ENCODE results near the gene FASN.
"Not testable (repeated sequence)": the region's sequence is repeated elsewhere in the genome, so short reads cannot be mapped to it uniquely, and the experiment has no call there.

FASN gene

DNA sequence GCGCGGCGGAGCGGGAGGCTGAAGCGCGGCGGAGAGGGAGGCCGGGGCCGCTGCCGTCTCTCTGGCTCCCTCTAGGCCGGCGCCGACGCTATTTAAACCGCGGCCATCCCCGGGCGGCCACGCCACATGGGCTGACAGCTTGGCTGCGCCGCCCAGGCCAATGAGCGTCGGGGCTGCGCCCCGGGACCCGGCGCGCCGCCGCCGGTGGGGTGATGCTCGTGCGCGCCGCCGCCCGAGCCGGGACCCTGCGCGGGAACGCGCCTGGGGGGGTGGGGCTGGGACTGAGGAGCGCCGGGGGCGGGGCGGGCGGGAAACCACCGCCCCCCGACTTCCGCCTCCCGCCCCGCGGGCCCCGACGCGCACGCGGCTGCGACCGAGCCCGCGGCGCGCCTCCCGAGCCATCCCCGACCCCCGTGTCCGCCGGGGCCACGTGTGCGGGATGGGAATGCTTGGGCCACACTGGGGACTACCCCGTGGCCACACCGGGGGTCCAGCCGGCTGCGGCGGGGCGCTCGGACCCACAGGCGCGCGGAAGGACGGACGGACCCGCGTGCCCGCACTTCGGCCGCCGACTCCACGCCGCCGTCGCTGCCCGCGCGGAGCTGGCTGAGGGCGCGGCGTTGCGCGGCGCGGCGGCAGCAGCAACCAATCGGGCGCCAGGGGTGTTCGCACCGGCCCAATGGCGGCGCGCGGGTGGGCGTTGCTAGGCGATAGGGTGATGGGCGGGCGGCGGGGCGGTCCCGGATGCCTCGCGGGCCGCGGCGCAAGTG is at the start of gene FASN:
Gene FASN (minus strand): TSS at position 68 of the 770 bp plus-strand sequence. CDS start 1,791 bp downstream, outside the sequence.
- peak; percentile 97 for DNase-seq

DNA sequence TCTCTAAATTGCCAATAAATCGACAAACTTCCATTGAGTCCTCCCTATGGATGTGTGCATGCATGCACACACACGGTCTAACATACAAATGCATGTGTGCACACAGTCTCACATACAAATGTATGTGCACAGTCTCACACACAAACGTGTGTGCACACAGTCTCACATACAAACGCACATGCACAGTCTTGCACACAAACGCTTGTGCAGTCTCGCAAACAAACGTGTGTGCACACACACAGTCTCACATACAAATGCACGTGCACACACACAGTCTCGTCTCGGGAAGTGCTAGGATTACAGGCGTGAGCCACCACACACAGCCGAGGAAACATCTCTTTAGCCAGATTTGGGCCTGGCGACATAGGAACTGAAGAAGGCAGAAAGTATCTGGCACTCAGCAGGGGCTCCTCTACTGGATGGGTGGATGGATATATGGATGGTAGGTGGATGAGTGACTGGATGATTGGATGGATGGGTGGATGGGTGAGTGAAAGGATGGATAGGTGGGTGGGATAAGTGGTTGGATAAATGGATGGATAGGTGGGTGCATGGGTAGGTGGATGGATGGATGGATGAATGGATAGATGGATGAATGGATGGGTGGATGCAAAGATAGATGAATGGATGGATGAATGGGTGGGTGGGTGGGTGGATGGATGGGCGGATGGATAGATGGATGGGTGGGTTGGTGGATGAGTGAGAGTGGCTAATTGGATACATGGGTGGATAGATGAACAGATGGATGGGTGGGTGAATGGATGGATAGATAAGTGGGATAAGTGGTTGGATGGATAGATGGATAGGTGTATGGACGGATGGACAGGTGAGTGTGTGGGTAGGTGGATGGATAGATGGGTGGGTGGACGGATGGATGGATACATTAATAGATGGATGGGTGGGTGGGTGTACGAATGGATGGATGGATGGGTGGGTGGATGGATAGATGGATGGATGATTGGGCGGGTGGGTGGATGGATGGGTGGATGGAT is 48.9 kb upstream of the FASN start:
- DNase-seq = no peak

DNA sequence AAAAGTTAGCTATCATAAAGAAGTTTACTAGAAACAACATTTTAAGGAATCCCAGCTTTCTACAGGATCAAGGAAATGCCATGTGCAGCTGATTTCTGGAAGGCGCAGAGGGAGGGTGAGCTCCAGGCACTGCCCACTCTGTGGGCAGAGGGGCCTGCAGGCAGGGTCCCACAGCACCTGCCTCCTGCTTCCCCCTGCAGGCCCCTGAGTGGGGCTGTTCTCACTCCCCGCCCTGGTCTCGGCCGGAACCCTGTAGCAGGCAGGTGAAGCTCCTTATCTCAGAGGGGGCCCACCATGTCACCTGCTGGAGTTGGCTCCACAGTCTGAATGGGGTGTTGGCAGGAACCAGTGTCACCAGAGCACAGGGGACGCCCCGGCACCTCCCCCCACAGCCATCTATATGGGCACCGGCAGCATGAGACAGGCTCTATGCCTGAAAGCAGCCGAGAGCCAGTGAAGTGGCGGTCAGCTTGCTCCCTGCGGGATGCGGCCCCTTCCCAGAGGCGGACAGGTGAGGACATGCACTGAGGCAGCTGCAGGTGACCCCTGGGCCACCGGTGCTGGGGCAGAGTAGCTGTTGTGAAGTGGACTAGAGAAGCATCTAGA is 47.6 kb upstream of the FASN start:
- DNase-seq = no peak

DNA sequence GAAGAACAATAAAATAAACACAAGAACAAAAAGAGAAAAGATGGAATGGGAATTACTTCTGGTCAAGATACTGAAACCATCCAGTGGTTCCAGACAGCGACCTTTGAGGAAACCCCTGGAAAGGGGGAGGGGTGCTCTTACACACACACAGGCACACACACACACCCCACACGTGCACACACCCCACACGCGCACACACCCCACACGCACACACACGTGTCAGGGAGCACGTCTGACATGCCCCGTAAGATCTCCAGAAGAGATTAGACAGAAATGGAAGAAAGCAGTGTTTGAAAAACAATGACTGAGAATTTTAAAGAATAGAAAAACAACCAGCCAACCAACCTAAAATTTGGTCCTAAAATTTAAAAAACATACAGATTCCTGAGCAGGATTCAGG is 45.3 kb upstream of the FASN start:
- no peak for DNase-seq

DNA sequence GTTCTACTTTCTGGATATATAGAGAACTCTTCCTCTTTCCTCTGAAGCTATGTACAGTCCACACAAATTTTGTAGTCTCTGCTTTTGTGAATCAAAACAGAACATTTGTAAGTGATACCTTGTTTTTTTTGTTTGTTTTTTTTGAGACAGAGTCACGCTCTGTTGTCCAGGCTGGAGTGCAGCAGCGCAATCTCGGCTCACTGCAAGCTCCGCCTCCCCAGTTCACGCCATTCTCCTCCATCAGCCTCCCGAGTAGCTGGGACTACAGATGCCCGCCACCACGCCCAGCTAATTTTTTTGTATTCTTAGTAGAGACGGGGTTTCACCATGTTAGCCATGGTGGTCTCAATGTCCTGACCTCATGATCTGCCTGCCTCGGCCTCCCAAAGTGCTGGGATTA is 41.9 kb upstream of the FASN start:
- DNase-seq = not testable (repeated sequence)

DNA sequence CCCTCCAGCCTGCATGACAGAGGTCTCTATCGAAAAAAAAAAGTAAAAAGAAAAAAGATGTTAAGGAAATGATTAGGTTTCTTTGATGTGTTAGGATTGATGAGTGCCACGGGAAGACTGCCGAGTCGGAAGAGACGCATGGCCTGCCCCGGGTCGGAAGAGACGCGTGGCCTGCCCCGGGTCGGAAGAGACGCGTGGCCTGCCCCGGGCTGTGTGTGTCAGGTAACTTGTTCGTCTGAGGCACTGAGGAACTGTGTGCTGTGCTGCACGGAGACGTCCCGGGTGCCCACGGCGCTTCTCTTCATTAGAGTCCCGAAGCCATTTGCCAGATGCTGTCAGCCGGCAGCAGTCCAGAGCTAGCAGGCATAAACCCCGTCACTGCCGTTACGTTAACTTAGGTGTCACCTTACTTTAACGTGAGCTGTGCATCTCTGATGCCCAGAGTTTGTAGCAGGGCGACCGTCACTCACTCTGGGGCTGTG is 40.5 kb upstream of the FASN start:
- DNase-seq = no peak

DNA sequence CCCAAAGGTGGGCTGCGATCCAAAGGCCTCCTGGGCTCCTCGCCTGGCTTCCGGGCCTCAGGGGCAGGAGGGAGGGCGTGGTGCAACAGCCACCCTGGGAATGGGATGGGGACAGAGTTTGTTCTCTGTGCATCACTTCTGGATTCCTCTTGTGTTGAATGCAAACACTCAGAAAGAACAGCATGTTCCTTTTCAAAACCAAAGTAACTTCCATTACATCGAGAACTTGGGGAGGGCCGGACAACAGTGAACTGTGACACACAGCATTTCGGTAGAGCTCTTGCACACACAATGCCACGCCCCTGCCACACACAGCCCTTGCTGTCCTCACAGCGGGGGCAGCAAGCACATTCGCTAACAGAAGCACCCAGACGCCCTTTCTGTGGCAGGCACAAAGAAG is 36.1 kb upstream of the FASN start:
- no peak for DNase-seq

DNA sequence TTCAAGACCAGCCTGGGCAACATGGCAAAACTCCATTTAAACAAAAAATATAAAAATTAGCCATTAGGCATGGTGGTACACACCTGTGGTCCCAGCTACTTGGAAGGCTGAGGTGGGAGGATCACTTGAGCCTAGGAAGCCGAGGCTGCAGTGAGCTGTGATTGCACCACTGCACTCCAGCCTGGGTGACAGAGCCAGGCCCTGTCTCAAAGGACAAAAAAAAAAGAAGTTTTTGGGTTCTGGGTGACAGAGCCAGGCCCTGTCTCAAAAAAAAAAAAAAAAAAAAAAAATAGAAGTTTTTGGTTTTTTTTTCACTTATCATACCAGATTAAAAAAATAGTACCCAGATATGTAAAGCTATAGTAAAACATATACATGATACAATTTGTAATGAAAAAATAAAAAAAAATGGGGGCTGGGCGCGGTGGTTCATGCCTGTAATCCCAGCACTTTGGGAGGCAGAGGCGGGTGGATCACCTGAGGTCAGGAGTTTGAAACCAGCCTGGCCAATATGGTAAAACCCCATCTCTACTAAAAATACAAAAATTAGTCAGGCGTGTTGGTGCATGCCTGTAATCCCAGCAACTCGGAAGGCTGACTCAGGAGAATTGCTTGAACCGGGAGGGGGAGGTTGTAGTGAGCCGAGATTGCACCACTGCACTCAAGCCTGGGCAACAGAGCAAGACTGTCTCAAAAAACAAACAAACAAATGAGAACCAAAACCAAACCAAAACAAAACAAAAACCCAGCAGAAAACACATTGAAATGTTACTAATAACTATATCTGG is 35.3 kb upstream of the FASN start:
- not testable (repeated sequence) for DNase-seq

DNA sequence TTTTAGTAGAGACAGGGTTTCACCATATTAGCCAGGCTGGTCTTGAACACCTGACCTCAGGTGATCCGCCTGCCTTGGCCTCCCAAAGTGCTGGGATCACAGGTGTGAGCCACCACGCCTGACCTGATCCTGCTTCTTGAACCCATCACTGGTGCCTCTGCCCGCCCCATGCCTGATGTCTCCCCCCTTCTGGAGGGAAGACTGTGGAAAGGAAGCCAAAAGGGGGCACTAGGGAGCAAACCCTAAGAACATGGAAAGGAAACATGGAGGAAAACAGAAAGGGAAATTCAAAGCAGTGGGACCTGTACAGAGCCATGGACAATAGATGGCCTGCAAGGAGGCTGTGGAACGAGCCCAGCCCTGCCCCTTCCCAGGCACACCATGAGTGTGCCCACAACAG is 31.1 kb upstream of the FASN start:
- DNase-seq = no peak

DNA sequence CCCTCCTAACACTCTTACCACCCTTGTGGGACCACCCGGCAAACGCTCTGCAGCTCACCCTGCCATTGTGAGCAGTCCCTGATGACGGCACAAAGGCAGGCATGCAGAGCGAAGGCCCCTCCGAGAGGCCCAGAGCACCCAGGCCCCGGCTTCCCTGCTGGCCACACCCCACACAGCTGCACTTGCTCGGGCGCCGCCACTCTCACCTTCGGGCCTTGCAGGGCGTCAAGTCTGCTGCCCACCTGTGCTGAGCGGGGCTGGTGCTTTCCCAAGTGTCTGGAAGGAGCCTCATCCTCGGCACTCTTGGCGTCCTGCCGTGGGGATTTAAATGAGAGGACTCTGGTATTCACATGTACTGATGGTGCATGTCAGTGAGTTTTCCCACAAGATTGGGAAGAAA is 30.3 kb upstream of the FASN start:
- DNase-seq = no peak

DNA sequence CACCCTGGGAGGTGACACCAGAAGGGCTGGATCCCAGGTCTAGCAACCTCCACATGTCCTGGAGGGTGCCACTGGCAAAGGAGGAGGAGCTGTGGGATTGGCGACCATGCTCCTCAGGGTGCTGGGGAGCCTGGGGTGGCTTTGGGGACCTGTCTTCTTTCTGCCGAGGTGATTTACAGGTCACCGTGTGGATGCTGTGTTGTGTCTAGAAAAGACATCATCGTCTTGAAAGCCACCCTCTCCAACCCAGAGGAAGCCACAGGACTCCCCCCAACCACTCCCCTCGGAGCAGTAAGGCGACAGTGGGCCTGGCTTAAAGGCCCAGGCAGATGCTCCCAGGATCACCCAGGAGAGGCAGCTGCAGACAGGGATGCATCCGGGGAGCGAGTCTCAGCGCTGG is 29.7 kb upstream of the FASN start:
- DNase-seq = no peak

DNA sequence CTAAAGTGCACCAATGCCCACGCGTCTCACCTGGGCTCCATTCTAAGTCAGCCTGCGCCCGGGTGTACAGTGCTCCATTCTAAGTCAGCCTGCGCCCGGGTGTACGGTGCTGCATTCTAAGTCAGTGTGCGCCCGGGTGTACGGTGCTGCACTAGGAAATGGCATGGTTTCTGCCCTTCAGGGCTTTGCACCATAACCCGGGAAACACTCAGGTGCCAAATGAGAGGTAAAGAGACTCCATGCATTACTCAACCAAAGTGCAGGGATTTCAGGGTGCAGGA is 29.2 kb upstream of the FASN start:
- no peak for DNase-seq

DNA sequence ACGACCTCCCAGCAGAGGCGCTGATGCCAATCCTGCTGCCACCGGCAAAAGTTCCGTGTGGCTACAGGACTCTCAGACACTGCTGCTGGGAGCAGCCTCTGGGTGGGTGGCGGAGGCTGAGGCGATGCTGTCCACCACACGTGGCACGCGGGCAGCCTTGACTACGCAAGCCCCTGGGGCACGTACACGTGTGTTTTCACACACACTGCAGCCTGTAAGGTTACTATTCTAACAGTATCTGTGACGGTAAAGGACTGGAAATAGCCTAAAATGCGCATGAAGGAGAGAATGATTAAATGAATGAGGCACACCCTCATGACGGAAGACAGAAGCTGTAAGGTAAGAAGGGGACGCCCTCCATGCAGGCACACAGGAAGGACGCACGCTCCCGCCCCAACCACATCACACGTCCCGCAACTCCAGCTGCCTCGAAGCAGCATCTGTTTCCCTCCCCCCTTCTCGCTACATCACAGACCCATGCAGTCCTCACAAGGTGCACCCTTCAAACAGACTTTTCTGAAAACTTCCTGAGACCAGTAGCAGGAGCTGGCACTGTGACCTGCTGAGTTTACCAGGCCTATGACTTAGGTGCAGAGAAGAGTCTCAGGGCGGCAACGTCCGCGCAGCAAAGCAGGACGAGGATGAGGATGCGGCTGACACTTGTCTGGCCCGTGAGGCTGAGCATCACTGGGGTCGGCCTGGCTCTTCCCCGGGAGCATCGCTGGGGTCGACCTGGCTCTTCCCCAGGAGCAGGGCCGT is 28.7 kb upstream of the FASN start:
- no peak for DNase-seq

DNA sequence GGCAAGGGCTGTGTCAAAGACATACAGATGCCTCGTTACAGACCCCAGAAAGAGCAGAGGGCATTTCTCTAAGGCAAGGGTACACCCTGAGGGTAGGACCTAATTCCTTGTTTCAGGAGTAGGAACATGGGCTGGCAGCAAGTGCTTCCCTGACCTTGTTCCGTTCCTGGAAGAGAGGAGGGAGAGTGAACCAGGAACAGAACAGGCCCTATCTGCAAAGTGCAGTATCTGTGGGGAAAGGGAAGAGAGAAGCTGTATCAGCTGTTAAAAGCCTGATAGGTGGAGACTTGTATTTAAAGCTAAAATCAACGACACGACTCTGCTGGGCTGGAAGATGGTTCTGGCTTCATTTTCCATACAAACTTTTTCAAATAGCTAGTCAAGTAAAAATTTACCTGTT is 26.1 kb upstream of the FASN start:
- no peak for DNase-seq

DNA sequence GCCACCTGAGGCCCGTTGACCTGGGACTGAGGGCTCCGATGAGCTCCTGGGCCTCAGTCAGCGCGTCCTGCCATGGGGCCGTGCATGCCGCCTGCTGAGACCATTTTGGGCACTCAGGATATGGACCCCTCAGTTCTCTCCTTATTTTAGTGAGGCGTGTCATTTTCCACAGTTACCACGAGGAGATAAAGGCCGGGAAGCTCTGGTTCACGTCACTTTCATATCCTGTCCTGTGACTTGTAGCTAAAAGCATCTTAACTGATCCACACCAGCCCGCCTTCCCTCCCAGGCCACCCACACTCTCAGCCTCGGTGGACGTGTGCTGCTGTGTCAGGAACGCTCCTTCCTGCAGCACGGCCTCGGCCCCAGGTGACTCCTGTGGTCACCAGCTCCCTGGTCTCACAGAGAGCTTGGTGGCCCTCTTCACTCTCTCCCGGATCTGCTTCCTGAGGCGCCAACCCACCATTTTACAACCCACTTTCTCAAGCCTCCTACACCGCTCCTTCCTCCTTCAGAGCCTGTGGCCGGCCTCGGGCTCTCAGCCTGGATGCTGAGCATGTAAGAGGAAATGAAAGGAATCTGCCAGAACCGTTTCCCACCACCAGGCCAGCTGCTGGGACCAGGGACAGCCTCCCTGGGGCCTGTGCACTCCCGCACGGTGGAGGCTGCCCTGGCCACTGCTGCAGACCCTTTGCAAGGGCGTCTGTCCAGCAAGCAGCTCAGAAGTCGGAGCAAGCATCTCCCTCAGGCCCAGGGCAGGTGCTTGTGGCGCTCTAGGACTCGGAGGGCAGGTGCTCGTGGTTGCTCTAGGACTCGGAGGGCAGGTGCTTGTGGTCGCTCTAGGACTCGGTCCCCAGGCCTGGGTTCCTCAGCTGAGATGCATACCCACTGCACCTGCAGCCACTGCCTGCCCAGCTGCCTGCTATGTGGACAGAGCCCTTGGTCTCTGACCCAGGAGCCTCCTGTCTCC is 23.9 kb upstream of the FASN start:
- DNase-seq = no peak

DNA sequence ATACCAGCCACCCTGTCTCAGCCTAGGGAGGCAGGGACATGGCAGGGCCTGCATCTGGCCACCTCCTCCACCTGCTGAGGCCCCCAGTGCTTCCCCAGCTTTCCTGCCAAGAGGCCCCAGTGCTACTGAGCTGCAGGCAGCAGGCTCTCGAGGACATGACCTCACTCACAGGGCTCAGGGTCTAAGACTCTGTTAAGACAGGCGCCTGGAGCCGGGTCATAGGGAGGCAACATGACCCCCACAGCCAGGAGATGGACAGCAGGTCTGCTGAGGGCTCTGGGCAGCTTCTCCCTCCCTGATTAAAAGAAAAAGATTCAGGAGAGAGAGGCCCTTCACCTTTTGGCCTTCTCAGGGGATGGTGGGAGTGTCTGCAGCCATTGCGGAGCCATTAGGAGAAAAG is 23.2 kb upstream of the FASN start:
- no peak for DNase-seq

DNA sequence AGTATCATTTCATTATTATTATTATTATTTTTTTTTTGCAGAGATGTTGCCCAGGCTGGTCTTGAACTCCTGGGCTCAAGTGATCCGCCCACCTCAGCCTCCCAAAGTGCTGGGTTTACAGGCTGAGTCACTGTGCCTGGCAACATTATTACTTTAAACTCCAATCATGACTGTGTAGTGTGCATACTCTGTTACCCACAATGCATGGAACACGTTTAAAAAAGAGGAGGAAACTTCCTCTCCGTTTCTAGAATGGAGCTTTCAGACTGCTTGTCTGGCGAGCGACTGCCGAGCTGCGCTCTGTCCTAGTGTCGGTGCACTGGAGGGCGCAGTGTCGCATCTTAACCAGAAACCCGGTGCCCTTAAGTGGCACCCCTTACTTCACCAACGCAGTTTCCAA is 22.1 kb upstream of the FASN start:
- DNase-seq = no peak

DNA sequence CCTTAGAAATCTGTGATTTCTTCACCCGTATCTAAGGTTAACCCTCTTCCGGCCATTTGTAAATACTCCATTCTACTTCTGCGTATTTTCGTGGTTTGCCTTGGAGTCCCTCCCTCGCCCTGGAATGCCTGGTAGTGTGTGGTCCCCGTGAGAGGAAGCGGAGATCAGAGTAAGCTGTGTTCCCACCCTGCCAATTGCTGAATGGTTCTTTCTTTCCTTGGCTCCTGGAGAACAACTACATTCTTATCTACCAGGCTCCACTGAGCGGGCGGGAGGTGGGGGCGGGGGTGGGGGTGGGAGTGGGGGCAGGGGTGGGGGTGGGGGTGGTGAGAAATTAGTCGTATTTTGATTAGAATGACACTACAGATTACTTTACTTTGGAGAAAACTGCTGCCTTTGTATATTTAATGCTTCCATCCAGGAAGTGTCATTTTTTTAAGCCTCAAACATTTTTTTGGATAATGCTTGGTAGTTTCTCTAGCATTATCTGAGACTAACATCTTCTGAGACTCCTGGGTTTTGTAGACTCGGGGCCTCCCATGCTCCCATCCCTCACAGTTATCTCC is 20.9 kb upstream of the FASN start:
- no peak for DNase-seq

DNA sequence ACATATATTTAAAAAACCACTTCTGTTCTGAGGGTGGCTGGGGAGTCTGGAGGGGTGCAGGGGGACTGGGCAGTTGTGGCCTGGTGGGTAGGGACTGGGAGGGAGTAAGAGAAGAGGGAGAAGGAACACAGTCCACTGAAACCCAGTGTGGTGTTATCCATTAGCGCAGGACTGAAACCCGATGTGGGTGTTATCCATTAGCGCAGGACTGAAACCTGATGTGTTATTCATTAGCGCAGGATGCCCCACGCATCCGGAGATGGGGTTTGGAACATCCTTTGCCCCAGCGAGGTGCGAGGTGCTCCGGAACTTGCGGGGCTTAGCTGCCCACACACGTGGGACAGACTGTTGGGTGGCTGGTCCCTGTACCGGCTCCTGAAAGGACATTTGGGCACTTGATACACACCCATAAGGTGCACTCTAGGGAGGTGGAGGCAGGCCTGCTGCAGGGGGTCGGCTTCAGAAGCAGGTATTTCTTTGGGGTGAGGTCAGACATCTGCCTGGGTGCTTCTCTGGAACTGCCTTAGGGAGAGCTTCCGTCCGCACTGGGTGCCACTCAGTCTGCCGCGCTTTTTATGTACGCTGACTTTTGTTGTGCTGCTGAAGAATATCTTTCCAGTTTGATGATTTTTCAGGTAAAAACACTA is 20.3 kb upstream of the FASN start:
- DNase-seq = no peak
